Nephron (organoid): ENCODE results near the gene MPEG1.
A peak's percentile ranks its signal among the peaks of the same experiment; 100 is the strongest.

Experiments
- H3K27ac Mint-ChIP-seq, 3 experiments: 2 replicates each; pipeline ENCODE4 v1.8.0; 2020; ENCODE audit warnings: mixed read lengths in 3 of 3, mild to moderate bottlenecking in 2 of 3, moderate library complexity in 1 of 3
- H3K27me3 Mint-ChIP-seq: 2 replicates; pipeline ENCODE4 v1.8.0; 2021; ENCODE audit warnings: low read depth, mild to moderate bottlenecking, moderate library complexity, mixed read lengths
- H3K36me3 Mint-ChIP-seq: 2 replicates; pipeline ENCODE4 v1.8.0; 2020; ENCODE audit warnings: low read depth, mixed read lengths
- H3K4me1 Mint-ChIP-seq: 2 replicates; pipeline ENCODE4 v1.8.0; 2020; ENCODE audit warnings: mixed read lengths
- H3K4me3 Mint-ChIP-seq, 3 experiments: 2 replicates each; pipeline ENCODE4 v1.8.0; 2020; ENCODE audit warnings: mild to moderate bottlenecking in 3 of 3, mixed read lengths in 3 of 3, moderate library complexity in 2 of 3
- H3K9me3 Mint-ChIP-seq: 2 replicates; pipeline ENCODE4 v1.8.0; 2020; ENCODE audit warnings: mixed read lengths
- CTCF ChIP-seq, 3 experiments: fragments of 200-600 bp; sonication (generic); IDR thresholded peaks; one replicate each; pipeline ENCODE4 v1.5.0; 2021; ENCODE audit warnings: antibody characterized with exemption in 3 of 3; ENCODE audit not compliant: unreplicated experiment in 3 of 3

MPEG1 gene

GRCh38 chr11:59240322-59240721, 27.6 kb upstream of the MPEG1 start:
- H3K9me3 Mint-ChIP-seq = peaks cover 26% of the 10 kb centered on the region
- no peaks in the 10 kb centered on the region for H3K27me3 Mint-ChIP-seq
- no peaks in the 10 kb centered on the region for H3K4me1 Mint-ChIP-seq
- no peaks in the 10 kb centered on the region for H3K36me3 Mint-ChIP-seq
- H3K4me3 Mint-ChIP-seq = no peak overlapping the region
- no peak for TF ChIP-seq CTCF (IDR thresholded peaks at IDR 0.05; ENCODE audit: unreplicated experiment in 3 of 3)
- no peak overlapping the region for H3K27ac Mint-ChIP-seq

- no peak overlapping the region for H3K4me3 Mint-ChIP-seq
- TF ChIP-seq CTCF (IDR thresholded peaks at IDR 0.05; ENCODE audit: unreplicated experiment in 3 of 3) = no peak
- H3K27ac Mint-ChIP-seq = no peak overlapping the region
- H3K36me3 Mint-ChIP-seq = no peaks in the 10 kb centered on the region
- H3K4me1 Mint-ChIP-seq = no peaks in the 10 kb centered on the region
- peaks cover 3% of the 10 kb centered on the region for H3K9me3 Mint-ChIP-seq
- peaks cover under 1% of the 10 kb centered on the region for H3K27me3 Mint-ChIP-seq
These were observed 13.7 kb upstream of the MPEG1 start for GRCh38 chr11:59226396-59226795.

GRCh38 chr11:59225017-59225416, 12.3 kb upstream of the MPEG1 start:
- no peaks in the 10 kb centered on the region for H3K4me1 Mint-ChIP-seq
- H3K4me3 Mint-ChIP-seq = no peak overlapping the region
- no peak for TF ChIP-seq CTCF (IDR thresholded peaks at IDR 0.05; ENCODE audit: unreplicated experiment in 3 of 3)
- peaks cover 4% of the 10 kb centered on the region for H3K27me3 Mint-ChIP-seq
- no peaks in the 10 kb centered on the region for H3K36me3 Mint-ChIP-seq
- H3K27ac Mint-ChIP-seq = no peak overlapping the region
- no peaks in the 10 kb centered on the region for H3K9me3 Mint-ChIP-seq

DNA sequence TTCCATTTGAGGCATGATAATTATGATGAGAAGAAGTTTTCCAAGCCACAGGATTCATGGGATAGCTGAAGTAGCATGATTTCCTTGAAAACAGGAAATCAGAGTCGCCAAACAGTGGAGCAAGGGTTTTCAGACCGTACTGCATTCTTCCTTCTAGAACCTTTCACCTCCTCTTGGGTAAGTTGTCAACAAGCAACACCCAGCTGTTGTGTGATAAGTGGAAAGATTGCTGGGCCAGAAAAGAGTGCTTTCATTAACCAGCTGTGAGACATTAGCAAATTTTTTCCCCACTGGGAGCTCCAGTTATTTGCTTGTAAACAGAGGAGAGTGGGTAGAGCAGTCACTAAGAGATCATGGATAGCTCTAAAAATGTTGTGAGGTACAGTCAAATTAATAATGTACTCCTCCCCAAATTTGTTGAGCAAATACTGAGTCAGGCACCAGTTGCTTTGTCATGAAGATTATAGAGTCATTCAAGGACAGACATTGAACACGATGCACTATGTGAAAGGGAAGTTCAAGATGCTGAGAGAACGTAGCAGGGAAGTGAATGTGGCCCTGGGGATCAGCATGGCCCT, 11.7 kb upstream of the MPEG1 start:
- Mint-ChIP-seq H3K36me3 (no peaks in the 10 kb centered on the region), H3K4me1 (no peaks in the 10 kb centered on the region), H3K27me3 (peaks cover 4% of the 10 kb centered on the region), H3K27ac (peak overlapping the region in 2 of 3 experiments; percentile 34 to 37), H3K4me3 (no peak overlapping the region), H3K9me3 (no peaks in the 10 kb centered on the region)
- no peak for TF ChIP-seq CTCF (IDR thresholded peaks at IDR 0.05; ENCODE audit: unreplicated experiment in 3 of 3)

- Mint-ChIP-seq H3K36me3 (no peaks in the 10 kb centered on the region), H3K27ac (peak overlapping the region in 1 of 3 experiments; percentile 34), H3K27me3 (peaks cover 4% of the 10 kb centered on the region), H3K4me1 (no peaks in the 10 kb centered on the region), H3K9me3 (no peaks in the 10 kb centered on the region), H3K4me3 (no peak overlapping the region)
- no peak for TF ChIP-seq CTCF (IDR thresholded peaks at IDR 0.05; ENCODE audit: unreplicated experiment in 3 of 3)
These were observed 10.9 kb upstream of the MPEG1 start for GRCh38 chr11:59223611-59224010.

DNA sequence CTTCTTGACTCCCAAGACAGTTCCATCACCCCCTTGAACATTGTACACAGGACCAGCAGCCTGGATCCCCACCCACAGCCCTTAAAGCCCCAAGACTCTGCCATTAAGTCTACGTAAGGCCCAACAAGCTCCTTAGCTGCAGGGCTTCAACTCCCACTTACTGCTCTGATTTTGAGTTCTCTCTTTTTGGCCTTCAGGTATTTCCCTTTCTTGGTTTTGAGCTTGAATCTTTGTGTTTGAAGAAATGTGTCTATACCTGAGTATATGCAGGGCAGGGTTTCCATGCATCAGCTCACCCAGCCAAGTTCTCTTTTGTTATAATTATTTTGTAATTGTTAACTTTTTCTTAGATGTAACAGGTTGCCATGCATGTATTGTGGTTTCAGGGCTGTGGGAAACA, 10.4 kb upstream of the MPEG1 start:
- Mint-ChIP-seq H3K9me3 (no peaks in the 10 kb centered on the region), H3K27me3 (peaks cover 4% of the 10 kb centered on the region), H3K36me3 (no peaks in the 10 kb centered on the region), H3K4me3 (no peak overlapping the region), H3K27ac (peak overlapping the region in 1 of 3 experiments; percentile 34), H3K4me1 (no peaks in the 10 kb centered on the region)
- TF ChIP-seq CTCF (IDR thresholded peaks at IDR 0.05; ENCODE audit: unreplicated experiment in 3 of 3) = no peak
